ENCODE measurements around the gene AKT1S1. TPM values are rescaled to one million over a fixed set of nuclear protein-coding genes. Genes with fewer than 3 reads are reported as not detected.

AKT1S1 gene
- total RNA-seq, 1 experiment from 2014 or later: 81.5 TPM

GRCh38 chr19:49829200-49829599 lies 48.0 kb downstream of the AKT1S1 start:
- Histone ChIP-seq H3K4me3 (ENCODE audit: low read depth, low read length, poor library complexity, severe bottlenecking) (no peak overlapping the region), H3K27ac (ENCODE audit: low read depth, low read length, poor library complexity, severe bottlenecking) (no peak overlapping the region), H3K27me3 (replicated peaks; ENCODE audit: insufficient read depth, low read depth, low read length, poor library complexity) (no peaks in the 10 kb centered on the region), H3K36me3 (ENCODE audit: insufficient read depth, low read length, poor library complexity, severe bottlenecking) (peaks cover 42% of the 10 kb centered on the region), H3K9me3 (ENCODE audit: low read depth, low read length, poor library complexity, severe bottlenecking) (no peaks in the 10 kb centered on the region), H3K4me1 (ENCODE audit: insufficient read depth, low read length, poor library complexity, severe bottlenecking) (no peaks in the 10 kb centered on the region)
- ChIA-PET POLR2A (ENCODE audit: low non-redundant PET) (no interaction called here), CTCF (no interaction called here)
- BruUV-seq (replicated peaks): no TSS peak
- no peak for DNase-seq (ENCODE audit: low spot score)
- TF ChIP-seq EZH2 (IDR thresholded peaks at IDR 0.05; ENCODE audit: borderline replicate concordance, low read depth, low read length, poor library complexity, severe bottlenecking): no peak
- no peak for TF ChIP-seq CTCF (conservative IDR thresholded peaks at IDR 0.05; ENCODE audit: low read depth, low read length)
- intact Hi-C loops (cut with micrococcal nuclease; ENCODE audit: unreplicated experiment): no loop called here

- intact Hi-C loops (cut with micrococcal nuclease; ENCODE audit: unreplicated experiment): no loop called here
- no peaks in the 10 kb centered on the region for H3K9me3 ChIP-seq (ENCODE audit: low read depth, low read length, poor library complexity, severe bottlenecking)
- DNase-seq (ENCODE audit: low spot score): no peak
- BruUV-seq (replicated peaks): no TSS peak
- POLR2A ChIA-PET (ENCODE audit: low non-redundant PET): no interaction called here
- CTCF ChIA-PET: no interaction called here
- peaks cover 39% of the 10 kb centered on the region for H3K36me3 ChIP-seq (ENCODE audit: insufficient read depth, low read length, poor library complexity, severe bottlenecking)
- H3K27me3 ChIP-seq (replicated peaks; ENCODE audit: insufficient read depth, low read depth, low read length, poor library complexity): no peaks in the 10 kb centered on the region
- H3K4me1 ChIP-seq (ENCODE audit: insufficient read depth, low read length, poor library complexity, severe bottlenecking): no peaks in the 10 kb centered on the region
- TF ChIP-seq EZH2 (IDR thresholded peaks at IDR 0.05; ENCODE audit: borderline replicate concordance, low read depth, low read length, poor library complexity, severe bottlenecking): no peak
- no peak for TF ChIP-seq CTCF (conservative IDR thresholded peaks at IDR 0.05; ENCODE audit: low read depth, low read length)
- H3K27ac ChIP-seq (ENCODE audit: low read depth, low read length, poor library complexity, severe bottlenecking): no peak overlapping the region
- H3K4me3 ChIP-seq (ENCODE audit: low read depth, low read length, poor library complexity, severe bottlenecking): no peak overlapping the region
Measured at GRCh38 chr19:49827034-49827433, 50.1 kb downstream of the AKT1S1 start.

- TF ChIP-seq EZH2 (IDR thresholded peaks at IDR 0.05; ENCODE audit: borderline replicate concordance, low read depth, low read length, poor library complexity, severe bottlenecking) (no peak), CTCF (conservative IDR thresholded peaks at IDR 0.05; ENCODE audit: low read depth, low read length) (no peak)
- H3K27ac ChIP-seq (ENCODE audit: low read depth, low read length, poor library complexity, severe bottlenecking): no peak overlapping the region
- H3K9me3 ChIP-seq (ENCODE audit: low read depth, low read length, poor library complexity, severe bottlenecking): no peaks in the 10 kb centered on the region
- H3K36me3 ChIP-seq (ENCODE audit: insufficient read depth, low read length, poor library complexity, severe bottlenecking): peaks cover 28% of the 10 kb centered on the region
- POLR2A ChIA-PET (ENCODE audit: low non-redundant PET): no interaction called here
- CTCF ChIA-PET: no interaction called here
- DNase-seq (ENCODE audit: low spot score): no peak
- intact Hi-C loops (cut with micrococcal nuclease; ENCODE audit: unreplicated experiment): no loop called here
- no peaks in the 10 kb centered on the region for H3K4me1 ChIP-seq (ENCODE audit: insufficient read depth, low read length, poor library complexity, severe bottlenecking)
- H3K4me3 ChIP-seq (ENCODE audit: low read depth, low read length, poor library complexity, severe bottlenecking): no peak overlapping the region
- no TSS peak for BruUV-seq (replicated peaks)
- no peaks in the 10 kb centered on the region for H3K27me3 ChIP-seq (replicated peaks; ENCODE audit: insufficient read depth, low read depth, low read length, poor library complexity)
Measured at GRCh38 chr19:49824662-49825061, 52.5 kb downstream of the AKT1S1 start.
